Measurements from ENCODE around the gene MAPKBP1. TPM values are rescaled to one million over a fixed set of nuclear protein-coding genes. Genes with fewer than 3 reads are reported as not detected.

MAPKBP1 gene
- total and polyA plus RNA-seq, 2 of the 8 experiments (the other 6 are each of a cell fraction or from before 2014, with no cell fraction given) = 4.3 to 11.3 TPM

DNA sequence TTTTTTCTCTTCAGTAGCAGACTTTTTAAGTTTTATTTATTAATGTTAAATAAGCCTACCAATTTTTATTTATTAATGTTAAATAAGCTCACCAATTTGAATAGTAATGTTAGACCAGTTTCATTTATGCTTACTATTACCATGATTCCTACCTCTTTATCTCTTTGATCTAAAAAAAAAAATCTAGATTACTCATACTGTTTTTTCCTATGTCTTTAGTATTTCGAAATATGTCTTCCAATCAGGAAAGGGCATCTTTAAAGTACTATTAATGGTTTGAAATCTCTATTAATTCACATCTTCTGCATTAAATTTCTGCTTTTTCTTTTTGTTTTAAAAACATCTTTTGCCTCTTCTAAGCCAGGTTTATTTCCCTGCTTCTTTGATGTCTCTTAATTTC lies 27.5 kb upstream of the MAPKBP1 start:
- Histone ChIP-seq H3K4me1 (replicated peaks in 1 of 4; ENCODE audit: control insufficient read depth in 3 of 4, insufficient read depth in 4 of 4, low read length in 3 of 4) (no peaks in the 10 kb centered on the region), H4K8ac (ENCODE audit: extremely low read depth, insufficient read depth, low read length) (no peak overlapping the region), H2AFZ (ENCODE audit: low read length) (no peak overlapping the region), H3K9me3 (ENCODE audit: insufficient read depth in 2 of 2, low read depth in 1 of 2, low read length in 1 of 2) (no peaks in the 10 kb centered on the region), H3K79me2 (ENCODE audit: control insufficient read depth in 1 of 2, insufficient read depth in 2 of 2, low read length in 2 of 2) (no peaks in the 10 kb centered on the region), H3K9ac (replicated peaks in 1 of 4; ENCODE audit: extremely low read depth in 1 of 4, low read depth in 3 of 4, low read length in 3 of 4) (no peak overlapping the region), H3K27me3 (replicated peaks in 1 of 4; ENCODE audit: control insufficient read depth in 3 of 4, extremely low read depth in 1 of 4, insufficient read depth in 3 of 4, low read length in 3 of 4) (no peaks in the 10 kb centered on the region), H3K14ac (ENCODE audit: insufficient read length) (no peak overlapping the region), H2BK15ac (ENCODE audit: low read length) (no peak overlapping the region), H2BK120ac (replicated peaks; ENCODE audit: low read depth, low read length) (no peak overlapping the region), H2BK5ac (ENCODE audit: low read depth, low read length) (no peak overlapping the region), H4K5ac (ENCODE audit: insufficient read length, low read depth, low read length) (no peak overlapping the region), H2BK12ac (ENCODE audit: low read depth, low read length) (no peak overlapping the region), H3K23me2 (ENCODE audit: low read depth, low read length) (no peaks in the 10 kb centered on the region), H4K91ac (replicated peaks; ENCODE audit: insufficient read length, low read length) (no peak overlapping the region), H3K4me3 (ENCODE audit: extremely low read depth in 1 of 4, insufficient read depth in 2 of 4, low read depth in 3 of 4, low read length in 4 of 4) (no peak overlapping the region), H3K4ac (replicated peaks; ENCODE audit: insufficient read length, low read depth, low read length) (no peak overlapping the region), H3K4me2 (ENCODE audit: insufficient read depth in 1 of 2, low read depth in 2 of 2, low read length in 2 of 2) (no peak overlapping the region), H2BK20ac (ENCODE audit: low read length) (no peak overlapping the region), H3K36me3 (ENCODE audit: control insufficient read depth in 2 of 4, insufficient read depth in 4 of 4, low read length in 3 of 4) (peaks cover 3 to 30% (median 23%) of the 10 kb centered on the region in 4 experiments; a peak in 7 of 8 replicates), H4K20me1 (replicated peaks in 1 of 2; ENCODE audit: control insufficient read depth in 1 of 2, insufficient read depth in 2 of 2, low read length in 2 of 2) (peaks cover 0 to 2% of the 10 kb centered on the region in 2 experiments), H3K18ac (ENCODE audit: extremely low read depth, low read length) (no peak overlapping the region), H3K56ac (replicated peaks; ENCODE audit: insufficient read length, low read depth, low read length) (no peak overlapping the region), H3K27ac (ENCODE audit: low read depth, low read length) (no peak overlapping the region), H3K23ac (ENCODE audit: insufficient read length) (no peak overlapping the region), H2AK5ac (ENCODE audit: low read depth, low read length) (no peak overlapping the region), H3K79me1 (ENCODE audit: low read depth, low read length) (no peaks in the 10 kb centered on the region)
- no peak for FAIRE-seq
- ChIA-PET CTCF (ENCODE audit: partially characterized antibody) (interaction anchor here (0.6 kb wide), 1 partner anchor 302 kb away, joined by 3 read pairs; no protein-coding TSS in a partner anchor), POLR2A (ENCODE audit: partially characterized antibody) (no interaction called here)
- 77% methylated on average over 1 of the region's 1 CpG; no CpG with 5 or more reads in 1 of the 2 experiments for WGBS, 2 experiments (ENCODE audit: extremely low coverage in 1 of 2, insufficient coverage in 1 of 2, insufficient read length in 1 of 2, insufficient replicate concordance in 2 of 2, low coverage in 1 of 2, low lambda C conversion rate in 2 of 2, missing lambda C conversion rate in 1 of 2)
- DNase-seq (ENCODE audit: low read depth in 1 of 2, low spot score in 2 of 2) = no peak
- TF ChIP-seq SP2 (IDR thresholded peaks at IDR 0.05; ENCODE audit: low read length) (no peak), KDM4A (IDR thresholded peaks at IDR 0.05; ENCODE audit: low read depth, low read length, severe bottlenecking) (no peak), EGR1 (IDR thresholded peaks at IDR 0.05; ENCODE audit: borderline replicate concordance, low read depth, low read length) (no peak)

All from H1 (cell line).